ENCODE measurements around the gene HNF1A.
"Not testable (repeated sequence)": the region's sequence is repeated elsewhere in the genome, so short reads cannot be mapped to it uniquely, and the experiment has no call there.

The HNF1A gene

GRCh38 chr12:121010860-121011259 lies 32.5 kb downstream of the HNF1A start:
- no peak for DNase-seq (ENCODE audit: low read depth, low spot score)

- DNase-seq (ENCODE audit: low read depth, low spot score), result no peak
Observed at GRCh38 chr12:121011820-121012219, 33.5 kb downstream of the HNF1A start.

GRCh38 chr12:121013715-121014114 lies 35.4 kb downstream of the HNF1A start:
- no peak for DNase-seq (ENCODE audit: low read depth, low spot score)

- DNase-seq (ENCODE audit: low read depth, low spot score), result peak; percentile 67
Observed at GRCh38 chr12:121015825-121016766, 37.8 kb downstream of the HNF1A start, which contains the start of gene C12orf43. TSS of gene C12orf43 (minus strand) at chr12:121016487. CDS start at chr12:121016474, 13 bp downstream.

- no peak for DNase-seq (ENCODE audit: low read depth, low spot score)
Observed at GRCh38 chr12:121017966-121018491, 39.7 kb downstream of the HNF1A start.

GRCh38 chr12:121018860-121019617 lies 40.7 kb downstream of the HNF1A start:
- no peak for DNase-seq (ENCODE audit: low read depth, low spot score)

- DNase-seq (ENCODE audit: low read depth, low spot score), result no peak
Observed at GRCh38 chr12:121021754-121022153, 43.4 kb downstream of the HNF1A start.

GRCh38 chr12:121022713-121023112 lies 44.4 kb downstream of the HNF1A start:
- DNase-seq (ENCODE audit: low read depth, low spot score), result no peak

GRCh38 chr12:121023799-121024198 lies 45.5 kb downstream of the HNF1A start:
- DNase-seq (ENCODE audit: low read depth, low spot score), result no peak

GRCh38 chr12:121025442-121026226 lies 47.3 kb downstream of the HNF1A start:
- no peak for DNase-seq (ENCODE audit: low read depth, low spot score)

GRCh38 chr12:121026274-121027045 lies 48.1 kb downstream of the HNF1A start:
- no peak for DNase-seq (ENCODE audit: low read depth, low spot score)

- no peak for DNase-seq (ENCODE audit: low read depth, low spot score)
Observed at GRCh38 chr12:121030576-121031212, 52.4 kb downstream of the HNF1A start.

- no peak for DNase-seq (ENCODE audit: low read depth, low spot score)
Observed at GRCh38 chr12:121033625-121034349, 55.4 kb downstream of the HNF1A start.

- DNase-seq (ENCODE audit: low read depth, low spot score), result no peak
Observed at GRCh38 chr12:121034616-121035305, 56.4 kb downstream of the HNF1A start.

- no peak for DNase-seq (ENCODE audit: low read depth, low spot score)
Observed at GRCh38 chr12:121036810-121037326, 58.5 kb downstream of the HNF1A start.

GRCh38 chr12:121038861-121039668 lies 60.7 kb downstream of the HNF1A start, which contains the start of gene OASL:
TSS of gene OASL (minus strand) at chr12:121039246. CDS start at chr12:121038971, 275 bp downstream.
- DNase-seq (ENCODE audit: low read depth, low spot score), result no peak

- DNase-seq (ENCODE audit: low read depth, low spot score), result no peak
Observed at GRCh38 chr12:121043067-121043466, 64.7 kb downstream of the HNF1A start.

- DNase-seq (ENCODE audit: low read depth, low spot score), result not testable (repeated sequence)
Observed at GRCh38 chr12:121047400-121047799, 69.1 kb downstream of the HNF1A start.

Measured in brain pericyte (primary cell).